SK-N-SH treated with all-trans-retinoic acid at 6 μM for 48 hours (cell line): Measurements from ENCODE around the gene MAPKAPK2.

Experiments
- ATAC-seq: fragments of 200-7000 bp; cut with Tn5 transposase; 3 replicates; pipeline ENCODE4 v1.9.1; 2020; ENCODE audit warnings: mild to moderate bottlenecking, moderate library complexity
- ARNTL ChIP-seq: fragments of 450-650 bp; formaldehyde crosslinking; IDR thresholded peaks from 2 replicates; pipeline ENCODE4 v1.5.0; 2020; ENCODE audit warnings: low read depth, mild to moderate bottlenecking, moderate library complexity, borderline replicate concordance
- BACH2 ChIP-seq: fragments of 250-450 bp; sonication (Bioruptor Pico); IDR thresholded peaks from 2 replicates; pipeline ENCODE4 v1.9.0; 2021; ENCODE audit warnings: mild to moderate bottlenecking, borderline replicate concordance
- CREB5 ChIP-seq: fragments of 250-450 bp; sonication (Bioruptor Pico); IDR thresholded peaks from 2 replicates; pipeline ENCODE4 v1.5.1; 2020; ENCODE audit warnings: low read depth, mild to moderate bottlenecking, moderate library complexity
- CSDC2 ChIP-seq: fragments of 250-450 bp; sonication (Bioruptor Pico); IDR thresholded peaks from 2 replicates; pipeline ENCODE4 v1.5.0; 2020; ENCODE audit warnings: mild to moderate bottlenecking, moderate library complexity
- ESRRG ChIP-seq: fragments of 250-450 bp; sonication (Bioruptor Pico); IDR thresholded peaks from 2 replicates; pipeline ENCODE4 v1.6.1; 2021; ENCODE audit warnings: mild to moderate bottlenecking
- ISL1 ChIP-seq: fragments of 250-450 bp; sonication (Bioruptor Pico); IDR thresholded peaks from 2 replicates; pipeline ENCODE4 v2.1.2; 2022; ENCODE audit warnings: mild to moderate bottlenecking, moderate library complexity
- OSR1 ChIP-seq: fragments of 250-450 bp; sonication (Bioruptor Pico); IDR thresholded peaks from 2 replicates; pipeline ENCODE4 v1.8.0; 2022; ENCODE audit warnings: moderate library complexity, mild to moderate bottlenecking, inconsistent platforms
- RARB ChIP-seq: fragments of 250-450 bp; sonication (Bioruptor Pico); IDR thresholded peaks from 2 replicates; pipeline ENCODE4 v1.8.0; 2021; ENCODE audit warnings: mild to moderate bottlenecking, moderate library complexity
- SNAI2 ChIP-seq: fragments of 250-450 bp; sonication (Bioruptor Pico); IDR thresholded peaks from 2 replicates; pipeline ENCODE4 v1.5.0; 2020; ENCODE audit warnings: mild to moderate bottlenecking, moderate library complexity
- TOX ChIP-seq: fragments of 250-450 bp; sonication (Bioruptor Pico); IDR thresholded peaks from 2 replicates; pipeline ENCODE4 v1.8.0; 2021; ENCODE audit warnings: mild to moderate bottlenecking, moderate library complexity, borderline replicate concordance
- TSHZ2 ChIP-seq: fragments of 250-450 bp; sonication (Bioruptor Pico); IDR thresholded peaks from 2 replicates; pipeline ENCODE4 v1.5.0; 2020; ENCODE audit warnings: mild to moderate bottlenecking, moderate library complexity
- ZC3H10 ChIP-seq: fragments of 250-450 bp; sonication (Bioruptor Pico); IDR thresholded peaks from 2 replicates; pipeline ENCODE4 v1.5.1; 2021; ENCODE audit warnings: mild to moderate bottlenecking, moderate library complexity
- ZNF565 ChIP-seq: fragments of 450-650 bp; formaldehyde crosslinking; conservative IDR thresholded peaks from 2 replicates; pipeline ENCODE4 v1.5.0; 2020; ENCODE audit warnings: low read depth, mild to moderate bottlenecking, moderate library complexity
- ZNF70 ChIP-seq: fragments of 450-650 bp; formaldehyde crosslinking; IDR thresholded peaks from 2 replicates; pipeline ENCODE4 v1.5.0; 2020; ENCODE audit warnings: mild to moderate bottlenecking, moderate library complexity
- TF ChIP-seq, protein P1 (sequence below): fragments of 250-450 bp; sonication (Bioruptor Pico); IDR thresholded peaks from 2 replicates; pipeline ENCODE4 v1.8.0; 2020; ENCODE audit warnings: mild to moderate bottlenecking, moderate library complexity, borderline replicate concordance
- TF ChIP-seq, protein P2 (sequence below): fragments of 250-450 bp; sonication (Bioruptor Pico); IDR thresholded peaks from 2 replicates; pipeline ENCODE4 v1.8.0; 2021; ENCODE audit warnings: low read depth, mild to moderate bottlenecking, moderate library complexity, borderline replicate concordance
- TF ChIP-seq, protein P3 (sequence below): fragments of 250-450 bp; sonication (Bioruptor Pico); IDR thresholded peaks from 2 replicates; pipeline ENCODE4 v1.5.1; 2021; ENCODE audit warnings: mild to moderate bottlenecking, moderate library complexity

The MAPKAPK2 gene

DNA sequence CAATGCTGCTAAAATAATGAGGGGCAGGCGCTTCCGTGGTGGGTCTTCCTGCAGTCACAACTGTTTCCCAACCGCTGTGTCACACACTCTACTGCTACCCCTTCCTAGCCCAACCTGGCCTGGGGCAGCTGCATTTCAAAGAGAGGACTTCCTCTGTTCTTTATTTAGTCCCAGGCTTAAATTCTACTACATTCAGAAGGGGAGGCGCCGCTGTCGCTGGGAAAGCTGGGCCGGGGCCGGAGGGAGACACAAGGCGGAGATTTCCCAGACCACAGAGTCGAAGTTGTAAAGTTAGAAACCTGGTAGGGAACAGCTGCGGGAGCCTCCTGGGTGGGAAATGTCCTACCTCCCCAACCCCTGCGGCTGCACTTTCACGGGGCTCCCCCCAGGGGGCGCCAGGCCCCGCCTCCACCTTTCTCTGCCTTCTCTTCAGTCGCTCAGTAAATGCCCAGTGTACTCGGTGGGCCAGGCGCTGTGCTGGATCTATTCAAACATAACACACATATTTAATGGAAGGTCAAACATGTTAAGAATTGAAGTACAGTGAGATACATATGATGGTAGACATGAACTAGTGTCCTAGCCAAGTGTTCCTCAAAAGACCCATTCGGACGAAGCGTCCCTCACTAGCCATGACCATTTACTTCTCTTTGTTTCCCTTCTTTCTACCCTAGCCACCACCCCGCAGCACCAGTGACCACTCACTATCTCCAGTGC is 26.3 kb upstream of the MAPKAPK2 start:
- peak; percentile 54 for ATAC-seq
- TF ChIP-seq SNAI2: no peak
- no peak for TF ChIP-seq OSR1 (CRISPR knock-in tag)
- TF ChIP-seq, protein P1, sequence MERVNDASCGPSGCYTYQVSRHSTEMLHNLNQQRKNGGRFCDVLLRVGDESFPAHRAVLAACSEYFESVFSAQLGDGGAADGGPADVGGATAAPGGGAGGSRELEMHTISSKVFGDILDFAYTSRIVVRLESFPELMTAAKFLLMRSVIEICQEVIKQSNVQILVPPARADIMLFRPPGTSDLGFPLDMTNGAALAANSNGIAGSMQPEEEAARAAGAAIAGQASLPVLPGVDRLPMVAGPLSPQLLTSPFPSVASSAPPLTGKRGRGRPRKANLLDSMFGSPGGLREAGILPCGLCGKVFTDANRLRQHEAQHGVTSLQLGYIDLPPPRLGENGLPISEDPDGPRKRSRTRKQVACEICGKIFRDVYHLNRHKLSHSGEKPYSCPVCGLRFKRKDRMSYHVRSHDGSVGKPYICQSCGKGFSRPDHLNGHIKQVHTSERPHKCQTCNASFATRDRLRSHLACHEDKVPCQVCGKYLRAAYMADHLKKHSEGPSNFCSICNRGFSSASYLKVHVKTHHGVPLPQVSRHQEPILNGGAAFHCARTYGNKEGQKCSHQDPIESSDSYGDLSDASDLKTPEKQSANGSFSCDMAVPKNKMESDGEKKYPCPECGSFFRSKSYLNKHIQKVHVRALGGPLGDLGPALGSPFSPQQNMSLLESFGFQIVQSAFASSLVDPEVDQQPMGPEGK (CRISPR knock-in tag): no peak
- TF ChIP-seq, protein P2, sequence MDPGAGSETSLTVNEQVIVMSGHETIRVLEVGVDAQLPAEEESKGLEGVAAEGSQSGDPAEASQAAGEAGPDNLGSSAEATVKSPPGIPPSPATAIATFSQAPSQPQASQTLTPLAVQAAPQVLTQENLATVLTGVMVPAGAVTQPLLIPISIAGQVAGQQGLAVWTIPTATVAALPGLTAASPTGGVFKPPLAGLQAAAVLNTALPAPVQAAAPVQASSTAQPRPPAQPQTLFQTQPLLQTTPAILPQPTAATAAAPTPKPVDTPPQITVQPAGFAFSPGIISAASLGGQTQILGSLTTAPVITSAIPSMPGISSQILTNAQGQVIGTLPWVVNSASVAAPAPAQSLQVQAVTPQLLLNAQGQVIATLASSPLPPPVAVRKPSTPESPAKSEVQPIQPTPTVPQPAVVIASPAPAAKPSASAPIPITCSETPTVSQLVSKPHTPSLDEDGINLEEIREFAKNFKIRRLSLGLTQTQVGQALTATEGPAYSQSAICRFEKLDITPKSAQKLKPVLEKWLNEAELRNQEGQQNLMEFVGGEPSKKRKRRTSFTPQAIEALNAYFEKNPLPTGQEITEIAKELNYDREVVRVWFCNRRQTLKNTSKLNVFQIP: no peak
- no peak for TF ChIP-seq ZC3H10 (CRISPR knock-in tag)
- no peak for TF ChIP-seq TSHZ2 (CRISPR knock-in tag)
- TF ChIP-seq CSDC2 (CRISPR knock-in tag): no peak
- TF ChIP-seq, protein P3, sequence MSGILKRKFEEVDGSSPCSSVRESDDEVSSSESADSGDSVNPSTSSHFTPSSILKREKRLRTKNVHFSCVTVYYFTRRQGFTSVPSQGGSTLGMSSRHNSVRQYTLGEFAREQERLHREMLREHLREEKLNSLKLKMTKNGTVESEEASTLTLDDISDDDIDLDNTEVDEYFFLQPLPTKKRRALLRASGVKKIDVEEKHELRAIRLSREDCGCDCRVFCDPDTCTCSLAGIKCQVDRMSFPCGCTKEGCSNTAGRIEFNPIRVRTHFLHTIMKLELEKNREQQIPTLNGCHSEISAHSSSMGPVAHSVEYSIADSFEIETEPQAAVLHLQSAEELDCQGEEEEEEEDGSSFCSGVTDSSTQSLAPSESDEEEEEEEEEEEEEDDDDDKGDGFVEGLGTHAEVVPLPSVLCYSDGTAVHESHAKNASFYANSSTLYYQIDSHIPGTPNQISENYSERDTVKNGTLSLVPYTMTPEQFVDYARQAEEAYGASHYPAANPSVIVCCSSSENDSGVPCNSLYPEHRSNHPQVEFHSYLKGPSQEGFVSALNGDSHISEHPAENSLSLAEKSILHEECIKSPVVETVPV (CRISPR knock-in tag): no peak
- no peak for TF ChIP-seq CREB5 (CRISPR knock-in tag)
- TF ChIP-seq BACH2 (CRISPR knock-in tag): no peak
- no peak for TF ChIP-seq RARB (CRISPR knock-in tag)
- TF ChIP-seq ZNF70 (CRISPR knock-in tag): no peak
- no peak for TF ChIP-seq ESRRG
- no peak for TF ChIP-seq ZNF565 (CRISPR knock-in tag)
- TF ChIP-seq TOX: no peak

- no peak for ATAC-seq
- TF ChIP-seq ZNF565 (CRISPR knock-in tag) (no peak), SNAI2 (no peak), ISL1 (CRISPR knock-in tag) (no peak), CSDC2 (CRISPR knock-in tag) (no peak), TSHZ2 (CRISPR knock-in tag) (no peak), ARNTL (CRISPR knock-in tag) (no peak), ESRRG (no peak), ZNF70 (CRISPR knock-in tag) (no peak), CREB5 (CRISPR knock-in tag) (no peak), BACH2 (CRISPR knock-in tag) (no peak)
- TF ChIP-seq, protein P3 (CRISPR knock-in tag): no peak
- TF ChIP-seq, all 23 proteins: peak for 0
These were observed 25.8 kb upstream of the MAPKAPK2 start for GRCh38 chr1:206658981-206659273.
